ENCODE results near the gene TMEM42.

The TMEM42 gene

GRCh38 chr3:44906997-44907396 is 45.3 kb downstream of the TMEM42 start:
- no peak for DNase-seq

- no peak for DNase-seq
Observed at GRCh38 chr3:44907612-44908011, 45.9 kb downstream of the TMEM42 start.

- no peak for DNase-seq
Observed at GRCh38 chr3:44909063-44909462, 47.4 kb downstream of the TMEM42 start.

- no peak for DNase-seq
Observed at GRCh38 chr3:44910693-44911092, 49.0 kb downstream of the TMEM42 start.

- peak; percentile 18 for DNase-seq
Observed at GRCh38 chr3:44913868-44914468, 52.3 kb downstream of the TMEM42 start.

GRCh38 chr3:44914936-44915335 is 53.2 kb downstream of the TMEM42 start:
- DNase-seq: no peak
